GM19240 (cell line): Measurements from ENCODE around the gene RUVBL2.
"Not testable (repeated sequence)": the region's sequence is repeated elsewhere in the genome, so short reads cannot be mapped to it uniquely, and the experiment has no call there.

ENCODE experiments used
- DNase-seq: peaks from one replicate; pipeline ENCODE4 v3.0.0; 2011; ENCODE audit warnings: low spot score; ENCODE audit not compliant: insufficient read length

RUVBL2 gene

GRCh38 chr19:49043548-49043947 lies 49.9 kb downstream of the RUVBL2 start, which contains the start of gene CGB5:
CGB5 (plus strand) TSS chr19:49043848; CDS start chr19:49044210, 362 bp downstream.
- not testable (repeated sequence) for DNase-seq

GRCh38 chr19:49049011-49049410 lies 55.3 kb downstream of the RUVBL2 start, which contains the start of gene CGB8:
CGB8 (minus strand) TSS chr19:49049111; CDS start chr19:49048739, 372 bp downstream.
- DNase-seq = not testable (repeated sequence)

- DNase-seq = not testable (repeated sequence)
These were observed 56.1 kb downstream of the RUVBL2 start for GRCh38 chr19:49049834-49050233.

DNA sequence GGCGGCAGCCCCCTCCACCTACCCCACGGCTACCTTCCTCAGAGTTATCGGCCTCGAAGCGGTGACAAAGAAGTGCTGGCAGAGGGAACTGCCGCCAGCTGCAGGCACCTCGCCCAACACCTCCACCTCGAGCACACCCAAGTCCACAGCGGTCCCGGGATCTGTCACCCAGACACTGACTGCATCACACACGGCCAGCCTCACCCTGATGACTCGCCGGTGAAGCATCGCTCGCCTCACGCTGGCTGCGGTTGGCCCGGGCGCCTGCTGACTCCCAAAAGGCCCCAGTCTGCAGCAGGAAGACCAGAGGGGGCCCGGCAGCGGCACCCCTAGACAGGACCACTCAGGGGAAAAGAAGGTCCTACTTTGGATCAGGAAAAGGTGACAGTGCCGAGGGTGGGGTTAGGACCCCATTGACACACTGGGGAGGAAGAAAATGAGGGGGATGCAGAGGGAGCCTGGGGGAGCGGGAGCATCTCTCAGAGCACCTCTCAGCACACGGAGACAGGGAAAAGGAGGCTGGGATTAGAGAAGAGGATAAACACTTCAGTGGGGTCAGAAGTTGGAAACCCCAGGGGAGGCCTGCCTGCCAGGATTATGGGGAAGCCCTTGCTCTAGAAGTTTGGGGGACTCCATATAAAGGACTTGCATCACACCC lies 56.8 kb downstream of the RUVBL2 start:
- not testable (repeated sequence) for DNase-seq

- peak; percentile 83 for DNase-seq
These were observed 62.6 kb downstream of the RUVBL2 start for GRCh38 chr19:49056101-49056901.

DNA sequence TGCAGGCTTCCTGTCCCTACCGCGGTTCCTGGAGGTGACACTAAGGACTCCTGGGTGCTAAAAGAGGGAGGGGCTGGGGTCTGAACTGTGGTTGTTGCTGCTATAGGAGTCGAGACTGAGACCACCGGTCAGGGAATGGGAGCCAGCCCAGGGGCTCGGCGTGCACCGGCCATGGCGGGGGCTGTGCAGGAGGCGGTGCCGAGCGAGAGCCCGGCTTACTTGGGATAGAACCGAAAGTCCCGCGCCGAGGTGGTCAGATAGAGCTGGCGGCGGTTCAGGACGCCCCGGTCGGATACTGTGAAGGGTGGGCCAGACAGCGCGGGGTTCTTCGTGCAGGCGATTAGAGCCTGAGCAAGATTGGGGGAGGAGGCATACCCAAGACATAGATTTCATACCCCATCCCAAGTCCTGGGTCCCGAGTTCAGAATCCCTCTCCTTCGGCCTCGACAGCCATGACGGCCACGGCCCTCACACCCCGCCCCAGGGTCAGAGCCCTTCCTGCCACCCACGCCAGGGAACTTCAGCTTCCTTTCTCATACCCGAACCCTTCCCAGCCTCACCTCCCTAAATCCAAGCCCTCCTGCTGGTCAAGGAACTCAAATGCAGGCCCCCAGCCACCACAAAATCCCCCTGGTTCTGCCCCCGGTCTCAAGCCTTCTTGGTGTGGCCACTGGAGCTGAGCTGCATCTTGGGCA lies 63.4 kb downstream of the RUVBL2 start:
- not testable (repeated sequence) for DNase-seq

DNA sequence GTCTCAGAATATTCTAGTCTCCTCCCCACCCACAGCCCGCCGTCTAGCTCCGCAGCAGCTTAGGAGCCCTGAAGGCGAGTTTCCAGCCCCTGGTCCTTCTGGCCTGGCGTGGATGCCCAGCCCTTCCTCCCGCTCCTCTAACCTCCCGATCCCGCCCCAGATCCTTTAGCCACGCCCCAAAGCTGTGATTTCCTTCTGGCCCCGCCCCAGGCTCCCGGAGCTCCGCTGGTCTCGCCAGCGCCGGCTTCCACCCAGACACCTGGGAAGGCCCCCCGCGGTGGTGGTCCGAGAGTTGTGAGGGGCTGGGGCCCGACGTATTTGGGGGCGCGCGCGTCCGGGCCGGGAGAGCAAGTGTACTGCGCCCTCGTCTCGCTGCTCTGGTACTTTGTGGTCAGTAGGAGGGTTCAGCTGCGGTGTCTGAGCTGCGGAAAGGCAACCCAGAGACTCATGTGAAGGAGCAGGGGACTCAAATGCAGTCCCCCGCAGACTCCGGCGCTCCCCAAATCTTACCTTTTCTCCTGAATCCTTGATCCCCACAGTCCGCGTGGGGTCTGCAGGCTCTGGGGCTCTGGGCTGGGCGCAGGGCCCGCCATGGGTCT lies 64.0 kb downstream of the RUVBL2 start, which contains the start of gene CGB7:
Gene CGB7 (minus strand): TSS at position 114 of the 599 bp plus-strand sequence. CDS start 2,374 bp downstream, outside the sequence.
- no peak for DNase-seq

DNA sequence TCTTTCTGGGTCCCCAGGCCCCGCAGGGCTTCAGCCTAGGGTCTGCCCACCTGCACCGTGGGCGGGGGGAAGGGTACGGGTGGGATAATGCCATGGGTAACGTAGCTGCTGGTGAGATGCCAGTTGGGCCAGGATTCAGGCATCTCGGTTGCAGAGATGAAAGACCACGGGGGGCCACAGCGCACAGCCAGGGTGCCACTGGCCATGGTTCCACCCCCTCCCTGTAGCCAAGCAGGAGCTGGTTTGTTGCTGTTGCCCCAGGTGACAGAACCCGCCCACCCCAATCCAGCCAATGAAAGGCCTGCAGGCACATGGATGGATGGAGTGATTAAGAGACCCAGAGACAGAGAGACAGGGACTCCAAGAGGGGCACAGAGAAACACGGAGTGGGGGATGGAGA lies 64.9 kb downstream of the RUVBL2 start:
- DNase-seq = no peak

- DNase-seq = no peak
These were observed 65.4 kb downstream of the RUVBL2 start for GRCh38 chr19:49059053-49059452.

GRCh38 chr19:49061000-49061399 lies 67.3 kb downstream of the RUVBL2 start:
- no peak for DNase-seq

DNA sequence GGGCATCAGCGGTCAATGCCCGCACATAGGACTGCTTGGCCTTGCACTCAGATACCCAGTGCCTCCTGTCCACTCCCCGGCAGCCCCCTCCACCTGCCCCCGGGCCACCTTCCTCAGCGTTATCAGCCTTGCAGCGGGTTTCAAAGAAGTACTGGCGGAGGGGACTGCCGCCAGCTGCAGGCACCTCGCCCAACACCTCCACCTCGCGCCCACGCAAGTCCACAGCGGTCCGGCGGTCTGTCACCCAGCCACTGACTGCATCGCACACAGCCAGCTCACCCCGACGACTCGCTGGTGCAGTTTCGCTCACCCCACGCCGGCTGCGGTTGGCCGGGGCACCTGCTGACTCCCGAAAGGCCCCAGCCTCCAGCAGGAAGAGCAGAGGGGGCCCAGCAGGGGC lies 67.8 kb downstream of the RUVBL2 start:
- DNase-seq = no peak

DNA sequence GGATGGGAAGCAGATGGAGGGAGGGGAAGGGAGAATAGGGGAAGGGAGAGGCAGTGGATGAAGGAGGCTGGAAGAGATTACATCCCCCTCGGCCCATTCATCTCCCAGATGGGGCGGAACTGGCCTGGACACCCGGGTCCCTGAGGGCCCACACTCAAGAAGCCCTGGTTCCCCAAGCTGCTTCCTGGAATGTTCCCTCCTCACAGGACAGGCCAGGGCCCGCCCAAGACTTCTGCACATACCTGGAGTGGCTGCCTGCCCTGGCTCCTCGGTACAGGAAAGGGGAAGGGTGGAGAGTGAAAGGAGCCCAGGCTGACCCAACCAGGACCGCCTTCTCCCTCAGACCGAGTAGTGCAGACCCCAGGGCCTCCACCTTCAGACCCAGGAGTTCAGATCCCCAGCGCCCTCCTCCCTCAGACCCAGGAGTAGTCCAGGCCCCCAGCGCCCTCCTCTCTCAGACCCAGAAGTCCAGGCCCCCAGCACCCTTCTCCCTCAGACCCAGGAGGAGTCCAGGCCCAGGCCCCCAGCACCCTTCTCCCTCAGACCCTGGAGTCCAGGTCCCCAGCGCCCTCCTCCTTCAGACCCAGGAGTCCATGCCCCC lies 70.4 kb downstream of the RUVBL2 start:
- no peak for DNase-seq

- DNase-seq = no peak
These were observed 71.3 kb downstream of the RUVBL2 start, which contains the start of gene NTF4 for GRCh38 chr19:49064768-49065611. NTF4 (minus strand) TSS chr19:49064818; CDS start chr19:49061997, 2,821 bp downstream.
